VCaP (cell line): ENCODE results near the gene MBD6.

Experiments
- H3K27ac ChIP-seq: fragments of 450-650 bp; 2 replicates; pipeline ENCODE4 v1.5.1; 2017
- CTCF ChIP-seq: fragments of 450-650 bp; conservative IDR thresholded peaks from 2 replicates; pipeline ENCODE4 v1.5.1; 2017; ENCODE audit warnings: mild to moderate bottlenecking, moderate library complexity

Gene MBD6

GRCh38 chr12:57515934-57516541, 6.6 kb upstream of the MBD6 start:
- peak overlapping the region; percentile 99 for H3K27ac ChIP-seq
- no peak for TF ChIP-seq CTCF

- no peak for TF ChIP-seq CTCF
- H3K27ac ChIP-seq = peak overlapping the region; percentile 99
These were observed 5.9 kb upstream of the MBD6 start for GRCh38 chr12:57516617-57517153.

- TF ChIP-seq CTCF = no peak
- peak overlapping the region; percentile 99 for H3K27ac ChIP-seq
These were observed 5.4 kb upstream of the MBD6 start for GRCh38 chr12:57517187-57517586.

- H3K27ac ChIP-seq = peak overlapping the region; percentile 99
These were observed 4.9 kb upstream of the MBD6 start for GRCh38 chr12:57517718-57518117.

- no peak for TF ChIP-seq CTCF
- H3K27ac ChIP-seq = peak overlapping the region; percentile 99
These were observed 4.3 kb upstream of the MBD6 start for GRCh38 chr12:57518176-57518919.

- H3K27ac ChIP-seq = peak overlapping the region; percentile 99
- TF ChIP-seq CTCF = no peak
These were observed 3.5 kb upstream of the MBD6 start for GRCh38 chr12:57518920-57519795.

- H3K27ac ChIP-seq = peak overlapping the region; percentile 99
- TF ChIP-seq CTCF = 0 out of 2 replicates have a peak, but pooled peaks have one; percentile 6
These were observed 2.9 kb upstream of the MBD6 start for GRCh38 chr12:57519796-57520052.
